ENCODE data around the gene STIP1. TPM values are rescaled to one million over a fixed set of nuclear protein-coding genes. Genes with fewer than 3 reads are reported as not detected.

The STIP1 gene
- total and polyA plus RNA-seq, 2 donors (not counting 1 experiment from before 2014, with no cell fraction given): 49.8 to 78.7 TPM

- H3K4me2 ChIP-seq (replicated peaks; ENCODE audit: low read depth, low read length, poor library complexity, severe bottlenecking): peak overlapping the region; percentile 90
- ATAC-seq (ENCODE audit: low read depth) (no peak), DNase-seq (no peak)
- H4K20me1 ChIP-seq (ENCODE audit: control insufficient read depth, insufficient read depth, low read length, poor library complexity, severe bottlenecking): no peaks in the 10 kb centered on the region
- TF ChIP-seq CTCF (IDR thresholded peaks at IDR 0.05) (no peak), EZH2 (IDR thresholded peaks at IDR 0.05; ENCODE audit: borderline replicate concordance, insufficient read depth, low read depth, low read length, poor library complexity, severe bottlenecking) (no peak)
- intact Hi-C loops (cut with micrococcal nuclease): loop anchor here (1.0 kb wide), 4 partner anchors 19 to 54 kb away; partner anchors contain the start of genes BAD, NUDT22 and TRPT1
- Mint-ChIP-seq H3K4me1 (peaks cover 28% of the 10 kb centered on the region), H3K27me3 (no peaks in the 10 kb centered on the region), H3K9me3 (ENCODE audit: insufficient read depth) (no peaks in the 10 kb centered on the region), H3K4me3 (peak overlapping the region; percentile 89), H3K27ac (peak overlapping the region; percentile 26)
- peak overlapping the region; percentile 53 for H3K9ac ChIP-seq (ENCODE audit: low read length)
- ChIA-PET CTCF (interaction anchor here (0.8 to 10.4 kb wide), 14 partner anchors 9 to 65 kb away, joined by 3 to 141 read pairs (median 8); partner anchors contain the start of genes BAD, CATSPERZ, DNAJC4 and FERMT3), POLR2A (interaction anchor here (0.8 to 1.8 kb wide), 5 partner anchors 9 to 68 kb away, joined by 3 to 5 read pairs (median 3); partner anchors contain the start of genes FKBP2 and PRDX5)
- peak overlapping the region; percentile 82 for H2AFZ ChIP-seq (ENCODE audit: insufficient read depth, low read depth, low read length, poor library complexity, severe bottlenecking)
- H3K4me1 ChIP-seq (ENCODE audit: control insufficient read depth in 2 of 2, insufficient read depth in 2 of 2, low read length in 2 of 2): peaks cover 19 to 43% of the 10 kb centered on the region in 2 donors
- no peaks in the 10 kb centered on the region for H3K9me3 ChIP-seq (ENCODE audit: control extremely low read depth in 1 of 3, control insufficient read depth in 2 of 3, insufficient read depth in 1 of 3, low read length in 2 of 3)
- peak overlapping the region in 4 of 5 experiments; percentile 41 to 87 (median 50) for H3K4me3 ChIP-seq (ENCODE audit: control extremely low read depth in 1 of 5, extremely low read depth in 1 of 5, insufficient read depth in 1 of 5, low read depth in 2 of 5, low read length in 4 of 5)
- 26% methylated on average over 12 of the region's 13 CpGs for WGBS (ENCODE audit: insufficient coverage)
- H3K36me3 ChIP-seq (replicated peaks in 1 of 2; ENCODE audit: control extremely low read depth in 1 of 2, control insufficient read depth in 1 of 2, extremely low read depth in 1 of 2, insufficient read depth in 2 of 2, low read length in 1 of 2): no peaks in the 10 kb centered on the region
- H3K27ac ChIP-seq (ENCODE audit: low read length in 2 of 2): no peak overlapping the region
- H3K27me3 ChIP-seq (replicated peaks in 1 of 4; ENCODE audit: control extremely low read depth in 1 of 4, control insufficient read depth in 3 of 4, insufficient read depth in 4 of 4, low read length in 3 of 4): no peaks in the 10 kb centered on the region
- peaks cover 4% of the 10 kb centered on the region for H3K79me2 ChIP-seq (ENCODE audit: control insufficient read depth, insufficient read depth, low read length)
Observed at GRCh38 chr11:64250415-64251015, 64.5 kb downstream of the STIP1 start.
